NCI-H1436 (cell line): ENCODE measurements around the gene APOL6.
"Not testable (repeated sequence)": the region's sequence is repeated elsewhere in the genome, so short reads cannot be mapped to it uniquely, and the experiment has no call there.

Experiments
- DNase-seq: peaks from one replicate; lab custom pipeline; 2025; lab: John Stamatoyannopoulos, UW

APOL6 gene

DNA sequence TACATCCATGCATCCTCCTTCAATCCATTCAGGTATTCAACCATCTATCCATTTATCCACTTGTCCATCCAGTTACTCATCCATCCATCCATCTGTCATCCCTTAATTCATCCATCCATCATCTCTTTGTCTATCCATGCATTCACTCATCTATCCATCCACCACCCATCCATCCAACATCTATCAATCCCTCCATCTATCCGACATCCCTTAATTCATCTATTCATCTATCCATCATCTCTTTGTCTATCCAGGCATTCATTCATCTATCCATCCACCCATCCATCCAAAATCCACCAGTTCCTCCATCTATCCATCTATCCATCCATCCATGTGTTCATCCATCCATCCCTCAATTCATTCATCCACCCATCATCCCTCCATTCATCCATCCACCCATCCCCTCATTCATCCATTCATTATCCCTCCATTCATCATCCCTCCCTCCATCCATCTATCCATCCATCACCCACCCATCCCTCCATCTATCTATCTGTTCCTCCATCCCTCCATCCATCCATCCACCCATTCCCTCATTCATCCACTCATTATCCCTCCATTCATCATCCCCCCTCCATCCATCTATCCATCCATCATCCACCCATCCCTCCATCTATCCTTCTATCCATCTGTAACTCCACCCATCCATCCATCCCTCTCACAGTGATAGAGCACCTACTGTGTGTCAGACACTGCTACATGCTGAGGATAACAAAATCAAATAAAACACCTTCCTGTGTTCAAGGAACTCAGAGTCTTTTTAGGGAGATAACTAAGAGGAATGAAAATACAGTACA, 29.6 kb upstream of the APOL6 start:
- no peak for DNase-seq

DNA sequence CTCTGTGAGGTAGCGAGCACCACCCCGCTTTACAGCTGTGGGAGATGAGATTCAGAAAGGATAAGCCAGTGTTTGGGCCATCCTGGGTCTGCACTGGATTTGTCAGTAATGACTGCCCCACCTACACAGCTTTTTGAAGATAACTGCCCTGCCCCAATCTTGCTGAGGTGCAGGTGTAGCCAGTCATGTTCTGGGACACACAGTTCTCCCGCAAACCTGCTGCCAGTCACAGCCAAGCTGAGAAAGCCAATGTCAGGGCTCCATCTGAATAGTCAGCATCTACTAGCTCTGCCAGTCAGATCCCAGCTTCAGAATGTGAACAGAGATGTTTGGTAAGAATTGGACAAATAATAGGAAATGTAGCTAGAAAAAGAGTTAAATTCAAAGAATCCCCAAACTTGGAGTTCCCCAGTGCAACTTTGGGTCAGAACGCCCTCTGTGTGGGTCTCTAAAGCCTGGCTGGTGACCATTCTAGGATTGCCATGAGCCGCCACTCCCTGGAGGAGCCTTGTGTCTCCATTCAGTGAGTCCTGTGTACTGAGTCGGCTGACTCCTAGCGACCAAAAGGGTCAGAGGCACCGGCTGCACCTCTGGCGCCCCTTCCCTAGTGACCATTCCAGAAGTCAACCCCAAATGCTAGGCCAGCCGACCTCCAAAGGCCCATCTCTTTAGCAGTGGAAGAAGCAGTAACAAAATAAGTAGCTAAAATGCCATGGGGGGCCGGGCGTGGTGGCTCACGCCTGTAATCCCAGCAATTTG, 28.7 kb upstream of the APOL6 start:
- DNase-seq = no peak

DNA sequence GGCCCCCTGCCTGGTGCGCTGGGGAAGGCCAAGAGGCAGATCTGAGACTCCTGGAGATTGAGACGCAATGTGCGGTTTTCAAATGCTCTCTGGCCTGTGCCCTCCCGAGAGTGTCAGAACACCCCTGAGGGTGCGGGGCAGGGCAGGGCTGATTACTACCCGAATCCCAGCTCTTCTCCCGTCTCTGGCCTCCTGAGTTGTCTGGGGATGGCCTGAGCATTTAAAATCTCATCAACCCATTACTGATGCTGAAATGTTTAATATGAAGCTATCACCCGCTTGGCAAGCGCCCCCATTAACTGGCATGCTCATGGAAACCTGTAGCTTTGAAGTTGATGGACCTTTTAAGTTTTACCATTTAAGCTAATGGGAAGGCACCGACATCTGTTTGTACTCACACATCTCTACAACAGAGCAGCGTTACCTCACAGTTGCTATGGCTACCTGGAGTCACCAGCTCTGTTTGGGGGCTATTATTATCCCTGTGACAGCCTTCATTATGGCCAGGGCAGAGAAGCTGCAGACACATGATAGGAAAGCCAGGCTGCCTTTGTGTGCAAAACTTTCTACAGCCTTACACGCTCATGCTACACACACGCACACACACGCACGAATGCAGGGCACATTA, 27.5 kb upstream of the APOL6 start:
- peak; percentile 71 for DNase-seq

DNA sequence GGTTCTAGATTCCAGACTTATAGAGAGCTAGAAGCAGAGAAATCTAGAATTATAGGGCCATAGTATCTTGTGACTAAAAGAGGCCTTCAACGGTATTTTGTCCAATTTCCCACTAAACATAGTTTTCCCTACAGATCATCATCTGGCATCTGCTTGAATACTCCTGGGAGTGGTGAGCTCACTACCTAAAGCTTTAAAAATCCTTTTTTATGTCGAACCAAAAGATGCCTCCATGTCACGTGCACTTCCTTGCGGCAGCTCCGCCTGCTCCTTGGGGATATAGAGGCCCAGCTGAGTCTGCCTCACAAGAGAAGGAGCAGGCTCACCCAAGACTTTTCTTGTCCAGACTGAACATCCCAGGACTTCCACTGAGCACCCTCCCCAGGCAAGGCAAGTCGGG, 26.8 kb upstream of the APOL6 start:
- no peak for DNase-seq

DNA sequence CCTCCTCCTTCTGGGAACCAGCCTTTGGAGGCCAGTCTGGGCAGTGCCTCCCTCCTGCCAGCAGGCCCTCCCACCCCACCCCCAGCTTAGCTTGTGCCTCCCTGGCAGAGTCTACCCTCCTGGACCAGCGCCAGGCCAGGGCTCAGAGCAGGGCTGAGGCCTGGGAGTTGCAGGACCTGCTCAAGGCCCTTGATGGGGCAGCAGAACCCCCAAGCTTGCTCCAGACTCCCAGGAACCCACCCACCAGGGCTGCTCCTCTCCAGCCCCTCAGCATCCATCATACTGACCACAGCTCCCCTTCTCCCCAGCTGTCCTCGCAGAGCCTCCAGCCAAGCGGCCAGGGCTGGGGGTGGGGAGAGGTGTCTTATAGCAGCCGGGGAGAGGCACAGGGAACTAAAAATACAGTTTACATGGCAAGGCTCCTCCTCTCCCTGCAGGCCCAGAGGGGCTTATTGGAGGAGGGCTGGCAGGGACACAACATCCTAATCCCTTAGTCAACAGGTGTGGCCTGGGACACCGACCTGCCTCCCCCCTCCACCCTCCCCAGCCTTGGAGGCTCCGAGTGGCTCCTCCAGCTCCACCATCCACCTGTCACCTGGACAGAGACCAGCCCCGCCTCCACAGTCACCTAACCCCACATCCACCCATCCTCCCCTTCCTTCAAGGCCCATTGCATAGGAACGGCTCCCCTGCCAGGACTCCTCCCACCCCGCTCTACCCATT, 25.9 kb upstream of the APOL6 start:
- DNase-seq = peak; percentile 16

DNA sequence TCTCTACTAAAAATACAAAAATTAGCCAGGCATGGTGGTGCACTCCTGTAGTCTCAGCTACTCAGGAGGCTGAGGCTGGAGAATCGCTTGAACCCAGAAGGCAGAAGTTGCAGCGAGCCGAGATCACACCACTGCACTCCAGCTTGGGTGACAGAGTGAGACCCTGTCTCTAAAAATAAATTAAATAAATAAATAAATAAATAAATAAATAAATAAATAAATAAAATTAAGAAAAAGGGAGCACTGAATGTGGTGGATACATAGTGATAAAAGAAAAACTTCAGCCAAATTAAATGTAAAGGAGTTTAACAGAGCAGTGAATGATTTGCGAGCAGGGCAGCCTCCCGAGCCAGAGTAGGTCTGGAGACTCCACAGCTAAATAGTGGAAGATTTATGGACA, 24.4 kb upstream of the APOL6 start:
- DNase-seq = not testable (repeated sequence)

DNA sequence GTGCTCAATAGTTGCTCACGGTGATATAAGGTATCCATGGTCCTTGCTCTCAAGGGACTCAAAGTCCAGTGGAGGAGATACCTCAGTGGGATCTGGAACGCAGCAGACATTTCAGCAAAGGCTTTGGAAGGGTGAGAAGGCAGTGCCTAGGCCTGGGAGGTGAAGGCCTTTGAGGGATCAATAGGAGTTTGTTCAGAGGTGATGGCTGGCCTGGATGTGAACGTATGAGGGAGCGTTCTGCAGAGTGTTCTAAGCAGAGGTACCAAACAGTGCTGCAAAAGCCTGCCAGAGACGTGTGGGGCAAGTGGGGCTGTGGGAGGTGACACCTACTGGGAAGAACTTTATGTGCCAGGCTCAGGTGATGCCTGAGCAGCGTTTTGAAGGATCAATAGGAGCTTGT, 23.7 kb upstream of the APOL6 start:
- no peak for DNase-seq

DNA sequence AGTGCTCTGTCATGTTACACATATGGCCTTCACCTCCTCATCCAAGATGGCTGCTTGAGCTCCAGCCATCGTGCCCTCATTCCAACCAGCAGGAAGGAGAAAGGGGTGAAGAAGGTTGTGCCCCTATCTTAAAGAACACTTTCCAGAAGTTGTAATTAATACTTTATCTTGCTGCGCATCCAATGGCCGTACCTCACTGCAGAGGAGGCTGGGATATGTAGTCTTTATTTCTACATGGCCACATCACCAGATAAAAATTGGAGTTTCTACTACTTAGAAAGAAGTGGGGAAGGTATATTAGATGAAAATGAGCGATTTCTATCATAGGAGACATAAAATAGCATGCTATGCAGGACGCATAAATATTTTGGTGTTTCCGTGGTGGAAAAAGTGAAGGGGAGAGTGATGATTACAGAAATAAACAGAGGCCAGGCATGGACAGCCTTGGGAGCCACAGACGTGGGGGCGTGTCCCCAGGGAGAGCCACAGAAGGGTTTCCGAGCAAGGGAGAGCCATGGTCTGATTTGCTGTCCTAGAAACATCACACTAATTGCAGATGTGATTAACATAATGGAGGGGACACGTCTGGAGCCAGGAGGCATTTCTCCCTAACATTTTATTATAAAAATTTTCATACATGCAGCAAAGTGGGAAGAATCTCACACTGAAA, 22.3 kb upstream of the APOL6 start:
- no peak for DNase-seq

DNA sequence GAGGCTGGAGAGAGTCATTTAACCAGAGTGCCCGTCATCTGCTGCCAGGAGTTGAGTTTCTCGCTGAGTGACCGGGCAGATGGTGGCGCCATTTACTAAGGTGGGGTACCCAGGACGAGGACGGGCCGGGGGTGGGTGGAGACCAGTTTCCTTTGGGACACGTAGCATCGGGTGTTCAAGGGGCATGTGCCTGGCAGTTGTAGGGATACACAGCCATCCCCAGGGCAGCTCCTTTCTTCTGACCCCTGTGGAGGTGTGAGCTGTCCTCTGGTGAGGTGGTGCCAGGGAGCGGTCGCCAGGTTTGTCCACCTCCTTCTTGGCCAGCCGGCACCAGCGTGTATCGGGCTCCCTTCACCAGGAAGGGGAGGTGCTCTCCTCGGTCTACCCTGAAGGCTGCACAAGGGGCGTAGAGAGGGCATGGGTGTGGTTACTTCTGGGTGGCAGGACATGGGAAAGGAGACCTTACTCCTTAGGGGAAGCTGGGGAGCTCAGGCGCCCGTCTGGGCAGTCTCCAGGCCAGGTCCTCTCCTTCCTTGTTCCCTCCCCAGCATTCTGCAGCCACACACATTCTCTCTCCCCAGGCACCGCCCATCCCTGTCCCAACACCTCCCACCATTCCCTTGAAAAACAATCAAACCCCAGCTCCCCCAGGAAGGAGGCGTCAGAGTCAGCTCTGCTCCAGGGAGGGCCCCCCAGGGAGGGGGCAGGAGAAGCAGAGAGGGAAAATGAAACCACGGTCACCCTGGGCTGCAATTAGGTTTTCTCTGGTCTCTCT, 20.8 kb upstream of the APOL6 start:
- peak; percentile 42 for DNase-seq

DNA sequence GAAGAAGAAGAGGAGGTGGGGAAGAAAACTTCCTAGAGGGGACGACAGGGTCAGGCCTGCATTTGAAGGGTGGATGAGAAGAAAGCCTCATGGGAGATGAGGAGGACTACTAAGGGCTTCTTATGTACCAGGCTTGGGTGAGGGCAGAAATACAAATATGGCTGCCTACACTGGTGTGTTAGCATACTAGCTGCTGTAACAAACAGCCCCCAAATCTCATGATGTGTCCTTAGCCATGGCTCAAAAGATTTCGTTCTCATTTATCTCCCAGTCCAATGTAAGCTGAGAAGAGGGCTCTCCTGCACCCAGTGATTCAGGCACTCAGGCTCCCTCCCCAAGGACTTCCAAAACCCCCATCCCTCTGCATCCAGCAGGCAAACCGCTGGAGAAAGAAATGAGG, 19.5 kb upstream of the APOL6 start:
- no peak for DNase-seq

DNA sequence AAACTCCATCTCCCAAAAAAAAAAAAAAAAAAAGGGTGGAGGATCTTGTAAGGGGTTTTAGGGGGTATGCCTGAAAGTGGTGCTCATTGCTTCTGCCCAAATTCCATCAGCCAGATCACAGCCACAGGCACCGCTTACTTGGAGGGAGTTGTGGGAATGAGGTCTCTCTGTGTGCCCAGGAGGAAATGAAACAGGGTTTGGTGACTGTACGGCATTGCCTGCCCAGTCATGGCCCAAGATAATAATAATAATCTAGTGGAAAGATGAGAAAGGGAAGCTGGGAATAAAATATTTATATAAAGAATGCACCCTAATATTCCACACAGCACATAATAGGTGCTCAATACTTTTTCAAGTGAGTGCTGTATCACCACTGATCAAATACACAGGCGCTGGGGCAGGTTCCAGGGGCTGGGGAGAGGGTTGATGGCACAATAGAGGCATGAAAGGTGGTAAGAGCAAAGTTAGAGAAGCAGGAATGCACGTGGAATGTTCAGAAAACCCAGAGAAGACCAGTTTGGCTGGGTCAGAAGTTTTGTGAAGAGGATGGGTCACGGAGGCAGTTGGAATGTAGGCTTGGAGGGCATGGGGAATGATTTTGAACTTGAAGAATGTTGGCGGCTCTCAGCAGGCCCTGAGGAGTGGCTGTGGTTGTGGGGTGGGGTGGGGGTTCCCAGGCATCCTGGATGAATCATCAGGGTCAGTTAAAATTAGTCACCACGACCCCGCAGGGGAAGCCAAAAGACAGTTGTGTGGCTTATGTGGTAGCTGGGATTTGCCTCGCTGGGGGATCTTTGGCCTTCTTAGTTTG, 18.6 kb upstream of the APOL6 start:
- DNase-seq = no peak

DNA sequence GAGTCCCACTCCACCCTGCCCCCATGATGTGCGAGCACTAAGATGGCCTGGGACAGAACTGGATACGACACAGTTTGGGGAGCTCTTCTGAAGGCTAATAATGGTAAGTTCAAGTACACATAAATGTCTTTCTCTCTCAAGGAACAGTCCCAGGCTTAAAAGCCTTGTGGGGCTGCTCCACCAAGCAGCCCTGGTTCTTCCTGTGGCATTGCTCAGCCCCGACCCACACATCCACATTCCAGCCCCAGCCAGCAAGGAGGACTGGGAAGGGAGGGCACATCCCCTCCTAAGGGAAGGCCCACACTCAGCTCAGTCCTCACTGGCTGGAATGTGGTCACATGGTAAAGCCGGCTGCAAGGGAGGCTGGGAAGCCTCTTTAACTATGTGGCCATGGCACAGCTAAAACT, 17.9 kb upstream of the APOL6 start:
- DNase-seq = no peak

DNA sequence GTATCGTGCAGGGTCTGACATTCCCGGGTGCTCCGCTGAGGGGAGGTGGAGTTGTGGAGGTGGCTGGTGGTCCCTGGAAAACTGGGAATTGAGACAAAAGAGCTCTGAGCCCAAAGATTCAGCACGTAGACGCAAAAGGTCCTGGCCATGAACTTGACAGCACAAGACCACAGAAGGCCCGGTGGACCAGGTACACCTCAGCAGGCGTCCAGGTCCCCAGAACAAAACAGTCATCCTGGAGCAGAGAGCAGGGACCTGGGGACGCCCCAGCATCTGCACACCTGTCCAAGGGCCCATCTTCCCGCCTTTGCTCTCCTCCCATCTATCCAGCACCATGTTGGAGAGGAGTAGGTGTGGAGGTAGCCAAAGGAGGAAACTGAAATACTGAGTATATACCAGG, 17.4 kb upstream of the APOL6 start:
- DNase-seq = no peak

DNA sequence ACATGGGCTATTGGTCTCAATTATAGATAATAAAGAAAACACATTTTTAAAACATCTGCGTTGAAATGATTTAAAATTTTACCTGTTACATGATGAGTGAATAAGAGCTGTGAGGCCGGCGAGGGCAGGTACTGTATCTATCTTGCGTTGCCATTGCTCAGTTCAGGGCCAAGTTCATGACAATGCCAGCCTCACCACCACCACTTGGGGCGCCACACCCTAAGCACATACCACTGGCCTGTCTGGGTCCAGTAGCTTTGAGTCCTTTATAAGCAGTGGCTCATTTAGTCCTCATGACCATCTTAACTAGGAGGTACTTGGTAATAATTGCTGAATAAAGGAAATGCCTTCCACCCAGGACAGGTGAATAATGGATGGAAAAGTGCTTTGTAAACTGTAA, 16.6 kb upstream of the APOL6 start:
- peak; percentile 31 for DNase-seq

DNA sequence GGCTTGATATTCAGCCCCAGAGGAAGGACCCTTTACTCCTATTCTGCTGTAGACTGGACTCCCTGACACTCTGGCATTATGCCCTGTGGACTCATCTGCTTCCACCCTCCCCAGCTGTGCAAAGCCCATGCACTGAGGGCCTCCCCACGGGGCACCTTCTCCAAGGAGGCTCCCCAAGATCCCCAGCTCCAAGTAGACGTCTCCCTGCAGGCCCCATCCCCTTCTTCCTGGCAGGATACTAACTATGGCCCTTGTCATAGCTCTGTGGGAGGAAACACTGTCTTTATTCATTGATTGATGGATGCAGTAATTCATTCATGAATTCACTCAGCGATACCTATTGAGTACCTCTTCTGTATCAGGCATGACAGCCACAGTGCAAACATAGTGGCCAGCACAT, 15.3 kb upstream of the APOL6 start:
- DNase-seq = no peak

DNA sequence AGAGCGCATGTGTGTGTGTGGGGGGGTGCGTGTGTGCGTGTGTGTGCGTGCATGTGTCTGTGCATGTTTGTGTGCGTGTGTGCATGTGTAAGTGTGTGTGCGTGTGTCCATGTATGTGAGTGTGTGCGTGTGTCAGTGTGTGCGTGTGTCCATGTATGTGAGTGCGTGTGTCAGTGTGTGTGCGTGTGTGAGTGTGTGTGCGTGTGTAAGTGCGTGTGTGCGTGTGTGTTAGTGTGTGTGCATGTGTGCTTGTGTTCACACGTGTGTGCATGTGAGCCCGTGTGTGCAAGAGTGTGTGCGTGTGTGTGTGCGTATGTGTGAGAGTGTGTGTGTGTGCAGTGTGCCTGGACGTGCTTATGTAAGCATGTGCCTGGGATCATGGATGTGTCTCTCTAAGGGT, 14.7 kb upstream of the APOL6 start:
- DNase-seq = no peak

DNA sequence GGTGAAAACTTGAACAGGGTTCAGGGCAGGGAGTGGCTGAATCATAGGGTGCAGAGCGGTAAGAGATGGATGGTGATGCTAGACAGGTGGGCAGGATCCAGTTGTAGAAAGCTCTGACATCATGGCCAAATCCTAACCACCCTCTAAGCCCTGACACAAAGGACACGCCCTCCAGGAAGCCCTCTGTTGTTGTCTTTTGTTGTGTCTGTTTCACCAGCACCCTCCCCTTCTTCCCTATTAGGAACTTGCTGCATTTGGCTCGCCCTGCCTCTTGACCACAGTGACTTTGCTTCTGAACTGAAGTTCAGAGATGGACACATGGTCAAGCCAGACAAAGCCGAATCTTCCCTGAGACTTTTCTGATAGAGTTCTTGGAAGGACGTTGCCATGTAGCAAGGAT, 14.2 kb upstream of the APOL6 start:
- DNase-seq = no peak

DNA sequence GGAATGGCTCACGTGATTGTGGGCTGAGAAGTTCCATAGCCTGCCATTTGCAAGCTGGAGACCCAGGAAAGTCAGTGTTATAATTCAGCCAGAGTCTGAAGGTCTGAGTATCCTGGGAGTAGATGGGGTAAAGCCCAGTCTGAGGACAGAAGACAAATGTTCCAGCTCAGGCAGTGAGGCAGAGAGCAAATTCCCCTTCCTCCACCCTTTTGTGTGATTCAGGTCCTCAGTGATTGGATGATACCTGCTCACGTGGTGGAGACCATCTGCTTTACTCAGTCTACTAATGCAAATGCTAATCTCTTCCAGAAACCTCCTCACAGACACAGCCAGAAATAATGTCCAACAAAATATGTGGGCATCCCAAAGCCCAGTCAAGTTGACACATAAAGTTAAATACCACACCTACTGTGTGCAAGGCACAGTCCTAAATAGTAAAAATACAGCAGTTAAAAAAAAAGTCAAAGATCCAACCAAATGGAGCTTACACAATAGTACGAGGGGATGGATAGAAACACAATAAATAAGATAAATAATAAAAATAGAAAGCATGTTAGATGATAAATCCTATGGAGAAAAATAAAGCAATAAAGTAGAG, 13.2 kb upstream of the APOL6 start:
- no peak for DNase-seq

DNA sequence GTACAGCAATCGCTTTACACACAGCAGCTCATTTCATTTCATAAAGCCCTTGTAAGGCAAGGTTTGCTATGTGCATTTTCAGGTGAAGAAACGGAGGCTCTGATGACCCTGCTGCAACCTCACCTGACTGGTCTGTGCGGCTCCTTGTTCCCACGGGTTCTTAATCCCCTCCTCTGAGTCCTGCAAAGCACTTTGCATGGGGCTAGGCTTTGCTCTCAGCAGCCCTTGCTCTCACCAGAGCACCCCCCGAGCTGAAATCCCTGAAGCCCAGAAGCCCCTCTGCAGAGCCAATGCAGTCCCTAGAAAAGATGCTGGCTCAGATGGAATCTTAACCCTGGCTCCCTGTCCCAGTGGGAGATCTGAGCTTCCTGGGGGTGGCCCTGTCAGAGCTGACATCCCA, 11.0 kb upstream of the APOL6 start:
- no peak for DNase-seq

DNA sequence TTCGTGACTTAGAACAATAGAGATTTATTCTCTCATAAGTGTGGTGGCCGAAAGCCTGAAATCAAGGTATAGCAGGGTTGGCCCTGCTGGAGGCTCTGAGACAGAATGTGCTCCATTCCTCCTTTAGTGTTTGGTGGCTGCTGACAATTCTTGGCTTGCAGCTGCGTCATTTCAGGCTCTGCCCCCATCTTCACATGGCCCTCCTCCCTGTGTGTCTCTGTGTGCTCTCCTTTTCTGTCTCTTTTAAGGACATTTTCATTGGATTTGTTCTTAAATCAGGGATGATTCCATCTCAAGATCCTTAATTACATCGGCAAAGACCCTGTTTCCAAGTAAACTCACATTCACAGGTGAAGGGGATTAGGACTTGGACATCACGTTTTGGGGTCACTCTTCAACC, 10.2 kb upstream of the APOL6 start:
- no peak for DNase-seq
